Left ventricle myocardium superior (tissue), 1 donor: ENCODE results near the gene MYRFL. TPM values are rescaled to one million over a fixed set of nuclear protein-coding genes. Genes with fewer than 3 reads are reported as not detected.
"Not testable (repeated sequence)": the region's sequence is repeated elsewhere in the genome, so short reads cannot be mapped to it uniquely, and the experiment has no call there.

Source experiments
- ATAC-seq: fragments of 200-7000 bp; cut with Tn5 transposase; one replicate; pipeline ENCODE4 v1.9.1; 2020; ENCODE audit warnings: mild to moderate bottlenecking, moderate library complexity
- DNase-seq: peaks from one replicate; pipeline ENCODE4 v3.0.0-alpha.2; 2020
- intact Hi-C: fragments of 100-400 bp; cut with micrococcal nuclease; formaldehyde crosslinking; loops from one replicate; pipeline ENCODE4 v1.11.0; 2022
- total RNA-seq: library from RNA; stranded (reverse); fragmentation: NEBNext Ultra II Directional; extraction: Animal tissue kit (Norgen Biotek cat#: 25700); gene quantifications from one replicate; pipeline ENCODE4 v1.2.1, GENCODE V29; 2021
- donor health status: DM: no; HTN: yes; CAD: no; lungs with severe emphysema.

The MYRFL gene
- total RNA-seq, 1 donor from 2014 or later, result not detected

DNA sequence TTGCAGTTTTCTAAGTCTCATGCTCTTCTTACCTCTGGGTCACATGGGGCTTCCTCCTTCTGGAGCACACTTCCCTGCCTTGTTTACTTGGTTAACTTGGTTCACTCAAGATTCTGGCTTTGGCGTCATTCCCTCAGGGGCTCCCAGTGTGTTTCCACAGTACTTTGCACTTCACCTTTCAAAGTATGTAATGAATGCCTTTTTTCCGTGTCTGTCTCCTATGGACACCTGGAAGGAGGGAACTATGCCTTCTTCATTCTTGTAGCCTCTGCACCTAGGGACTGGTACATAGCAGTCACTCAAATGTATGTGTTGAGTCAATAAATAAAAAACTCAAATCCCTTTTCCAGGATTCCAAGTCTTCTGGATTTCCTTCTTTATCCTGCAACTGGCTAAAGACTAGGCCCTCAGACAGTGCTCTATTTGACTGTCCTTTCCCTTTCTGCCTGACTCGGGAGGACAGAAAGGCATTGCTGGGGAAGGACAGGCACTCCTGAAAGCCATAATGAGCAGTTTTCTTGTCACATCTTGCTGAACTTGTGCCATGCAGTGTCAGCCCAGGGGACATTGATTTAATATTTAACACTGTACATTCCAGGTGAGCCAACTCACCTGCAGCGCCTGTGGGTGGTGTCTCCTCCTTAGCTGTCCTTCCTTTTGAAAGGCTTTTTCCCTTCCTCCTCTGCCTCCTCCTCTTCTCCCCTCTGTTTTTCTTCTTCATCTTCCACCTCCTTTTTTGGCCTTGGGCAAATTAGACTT lies 12.8 kb downstream of the MYRFL start:
- intact Hi-C loops, result no loop called here
- DNase-seq (no peak), ATAC-seq (no peak)

- DNase-seq (no peak), ATAC-seq (no peak)
- intact Hi-C loops, result no loop called here
Measured at GRCh38 chr12:69840727-69841126, 15.7 kb downstream of the MYRFL start.

DNA sequence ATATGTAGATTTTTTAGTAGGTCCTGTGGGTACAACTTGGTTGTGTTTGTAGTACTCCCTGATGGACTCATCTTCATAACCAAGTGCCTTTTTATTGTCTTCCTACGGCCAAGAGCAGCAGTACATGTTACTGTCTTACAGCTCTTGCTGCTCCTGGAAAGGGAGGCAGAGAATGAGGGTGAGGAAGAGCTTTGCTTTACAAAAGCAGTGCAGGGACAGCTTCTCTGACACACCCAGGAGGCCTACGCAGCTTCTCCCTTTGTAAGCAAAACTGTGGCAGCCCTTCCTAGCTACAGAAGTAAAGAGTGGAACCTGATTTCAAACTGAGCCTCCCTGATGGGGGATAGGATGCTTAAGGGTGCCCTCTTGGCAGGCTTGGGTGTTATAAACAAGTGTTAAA lies 18.6 kb downstream of the MYRFL start:
- intact Hi-C loops, result no loop called here
- DNase-seq (no peak), ATAC-seq (no peak)

DNA sequence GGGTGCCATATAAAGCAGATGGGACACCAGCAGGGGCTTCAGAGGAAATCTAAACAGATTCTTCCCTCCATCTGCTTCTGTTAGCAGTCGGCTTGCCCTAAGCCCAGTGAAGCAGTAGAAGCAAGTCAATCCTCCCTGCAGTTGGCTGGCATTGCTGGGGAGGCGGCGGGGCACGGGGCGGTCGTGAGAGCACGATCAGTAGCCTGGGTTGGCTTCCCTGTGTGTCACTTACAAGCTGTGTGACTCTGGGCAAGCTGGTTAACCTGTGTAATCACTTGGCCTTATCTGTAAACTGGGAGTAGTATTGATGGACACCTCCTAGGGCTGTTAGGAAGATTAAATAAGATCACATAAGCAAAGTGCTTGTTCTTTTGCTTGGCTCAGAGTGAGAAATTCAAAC lies 19.4 kb downstream of the MYRFL start:
- DNase-seq (no peak), ATAC-seq (no peak)
- intact Hi-C loops, result no loop called here

- ATAC-seq, result no peak
- intact Hi-C loops, result no loop called here
- DNase-seq, result no peak
Measured at GRCh38 chr12:69844836-69845235, 19.8 kb downstream of the MYRFL start.

GRCh38 chr12:69846976-69847375 lies 21.9 kb downstream of the MYRFL start:
- DNase-seq (no peak), ATAC-seq (no peak)
- intact Hi-C loops, result no loop called here

GRCh38 chr12:69851976-69852375 lies 26.9 kb downstream of the MYRFL start:
- intact Hi-C loops, result no loop called here
- DNase-seq (no peak), ATAC-seq (no peak)

- DNase-seq, intact Hi-C loops, ATAC-seq: not testable (repeated sequence)
Measured at GRCh38 chr12:69853176-69853961, 28.3 kb downstream of the MYRFL start.

DNA sequence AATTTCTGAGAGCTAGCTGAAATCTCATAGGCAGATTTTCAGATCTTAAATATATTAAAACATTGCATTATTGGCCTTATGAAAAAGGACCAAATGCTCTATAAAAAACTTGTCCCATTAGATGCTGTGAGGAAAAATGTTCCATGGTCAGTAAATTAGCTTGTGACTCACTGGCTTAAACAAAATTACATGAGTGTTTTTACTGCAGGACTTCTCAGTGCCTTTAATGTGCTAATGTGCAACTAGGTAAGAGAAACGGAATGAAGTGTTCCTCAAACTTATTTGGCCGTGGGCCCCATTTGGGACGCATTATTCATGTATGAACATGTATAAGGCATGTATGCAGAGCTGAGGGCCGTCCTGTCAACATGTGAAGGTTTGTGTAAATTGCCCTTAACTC lies 41.7 kb downstream of the MYRFL start:
- DNase-seq (no peak), ATAC-seq (no peak)
- intact Hi-C loops, result no loop called here

DNA sequence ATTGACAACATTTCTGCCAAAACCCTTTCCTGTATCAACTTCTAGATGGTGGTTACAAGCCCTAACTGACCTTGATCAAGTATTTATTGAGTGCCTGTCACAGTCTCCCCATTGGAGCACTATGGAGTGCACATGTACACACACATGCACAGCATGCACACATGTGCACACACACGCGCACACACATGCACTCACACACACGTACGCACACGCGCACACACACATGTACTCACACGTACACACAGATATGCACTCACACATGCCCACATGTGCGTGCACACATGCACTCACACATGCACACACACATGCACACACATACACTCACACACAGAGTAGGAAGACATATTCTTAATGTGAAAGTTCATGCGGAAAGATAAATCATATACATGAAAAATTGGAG lies 43.7 kb downstream of the MYRFL start:
- no peak for ATAC-seq
- intact Hi-C loops, result no loop called here
- no peak for DNase-seq

GRCh38 chr12:69872804-69873203 lies 47.8 kb downstream of the MYRFL start:
- no peak for ATAC-seq
- intact Hi-C loops, result no loop called here

DNA sequence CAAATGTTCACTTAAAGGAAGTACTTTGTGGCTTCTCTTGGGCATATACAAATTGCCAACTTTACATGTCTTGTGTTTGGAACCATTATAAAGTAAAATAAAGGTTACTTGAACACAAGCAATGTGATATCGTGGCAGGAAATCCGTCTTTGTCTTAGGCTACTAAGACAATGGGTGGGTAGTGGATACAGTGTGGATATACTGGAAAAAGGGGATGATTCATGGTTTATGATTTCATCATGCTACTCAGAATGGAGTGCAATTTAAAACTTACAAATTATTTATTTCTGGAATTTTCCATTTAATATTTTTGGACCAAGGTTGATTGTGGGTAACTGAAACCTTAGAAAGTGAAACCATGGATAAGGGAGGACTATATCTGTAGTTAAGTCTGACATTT lies 48.4 kb downstream of the MYRFL start:
- intact Hi-C loops, result no loop called here
- ATAC-seq, result no peak
- DNase-seq, result no peak

More at GRCh38 chr12:69872804-69873203, 47.8 kb downstream of the MYRFL start:
- no peak for DNase-seq

GRCh38 chr12:69874606-69875005 lies 49.6 kb downstream of the MYRFL start:
- ATAC-seq (no peak), DNase-seq (no peak)
- intact Hi-C loops, result no loop called here

GRCh38 chr12:69875416-69875935 lies 50.4 kb downstream of the MYRFL start:
- intact Hi-C loops, result no loop called here
- ATAC-seq (no peak), DNase-seq (no peak)

DNA sequence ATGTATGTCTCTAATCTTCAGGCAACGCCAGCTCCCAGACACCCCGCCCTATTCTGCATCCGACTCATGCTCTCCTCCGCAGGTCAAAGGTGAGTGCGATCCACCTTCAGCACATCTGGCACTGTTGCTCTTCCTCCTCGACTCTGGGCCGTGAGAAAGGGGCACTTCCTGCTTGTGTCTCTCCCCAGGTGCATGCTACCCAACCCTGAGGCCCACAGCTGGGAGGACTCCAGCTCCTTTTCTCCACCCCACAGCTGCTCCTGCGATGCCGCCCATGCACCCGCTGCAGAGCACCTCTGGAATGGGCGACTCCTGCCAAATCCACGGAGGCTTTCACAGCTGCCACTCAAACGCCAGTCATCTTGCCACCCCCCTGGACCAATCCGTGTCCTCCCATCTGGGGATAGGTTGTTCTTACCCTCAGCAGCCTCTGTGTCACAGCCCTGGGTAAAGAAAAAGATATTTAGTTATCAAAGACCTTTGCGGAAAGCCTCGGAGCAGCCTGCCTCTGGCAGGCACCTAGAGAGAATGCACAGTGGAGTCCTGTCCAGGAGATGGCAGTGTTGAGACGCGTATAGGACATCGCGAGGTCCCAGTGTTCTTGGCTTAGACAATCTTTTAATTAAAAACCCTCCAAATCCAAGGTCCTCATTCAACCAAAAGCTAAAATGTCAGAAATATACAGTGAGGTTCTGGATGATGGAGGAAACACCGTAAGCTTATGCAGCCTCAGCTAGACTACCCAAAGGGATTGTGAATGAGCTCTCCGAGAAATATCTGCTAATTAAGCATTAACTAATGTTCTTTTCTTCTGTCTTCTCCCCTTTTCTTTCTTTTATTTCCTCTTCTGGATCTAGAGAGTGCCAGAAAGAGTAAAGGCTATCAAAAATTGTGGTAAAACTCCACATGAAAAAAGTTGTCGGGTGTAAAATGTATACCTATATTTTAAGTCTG lies 54.3 kb downstream of the MYRFL start:
- DNase-seq, result peak; percentile 67
- ATAC-seq, result peak; percentile 95
- intact Hi-C loops, result no loop called here

DNA sequence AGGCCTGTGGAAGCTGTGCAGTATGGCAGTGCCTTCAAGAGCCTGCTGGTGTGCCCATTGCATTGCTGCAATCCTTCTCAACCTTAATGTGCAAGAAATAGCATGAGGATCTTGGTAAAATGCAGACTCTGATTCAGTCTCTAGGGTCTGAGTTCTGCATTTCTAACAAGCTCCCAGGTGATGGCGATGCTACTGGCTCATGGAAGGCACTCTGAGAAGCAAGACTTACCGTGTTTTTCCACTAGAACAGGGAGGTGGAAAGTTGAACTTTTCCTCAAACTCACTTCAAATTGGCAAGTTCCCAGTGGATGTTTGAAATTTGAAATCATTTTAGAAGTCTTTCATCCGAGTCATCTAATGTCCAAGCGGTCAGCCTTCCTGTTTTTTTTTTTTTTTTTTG lies 55.5 kb downstream of the MYRFL start:
- no peak for DNase-seq
- intact Hi-C loops, result loop anchor here (5.0 kb wide), 2 partner anchors 697 to 842 kb away; no protein-coding TSS in a partner anchor
- ATAC-seq, result no peak

DNA sequence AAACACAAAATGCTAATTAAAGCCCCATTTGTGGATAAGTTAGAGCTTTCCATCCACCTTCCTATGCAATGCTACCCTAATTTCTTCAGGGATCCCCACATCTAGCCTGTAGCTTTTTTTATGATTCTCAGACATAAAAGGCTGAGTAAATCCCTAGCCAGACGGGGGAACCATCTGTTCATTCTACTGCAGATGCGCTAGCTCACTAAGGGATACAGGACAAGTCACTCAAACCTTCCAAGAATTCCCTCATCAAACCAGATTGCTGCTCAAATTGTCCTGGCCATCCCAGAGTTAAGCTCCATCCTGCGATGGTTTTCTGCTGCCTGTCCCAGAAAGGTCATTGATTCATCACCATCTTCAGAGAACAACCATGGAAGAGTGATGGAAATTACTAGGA lies 56.7 kb downstream of the MYRFL start:
- ATAC-seq (no peak), DNase-seq (no peak)
- intact Hi-C loops, result loop anchor here (5.0 kb wide), 2 partner anchors 696 to 841 kb away; no protein-coding TSS in a partner anchor

- ATAC-seq (peak; percentile 29), DNase-seq (no peak)
- intact Hi-C loops, result loop anchor here (5.0 kb wide), 2 partner anchors 693 to 838 kb away; no protein-coding TSS in a partner anchor
Measured at GRCh38 chr12:69884386-69884785, 59.4 kb downstream of the MYRFL start.

DNA sequence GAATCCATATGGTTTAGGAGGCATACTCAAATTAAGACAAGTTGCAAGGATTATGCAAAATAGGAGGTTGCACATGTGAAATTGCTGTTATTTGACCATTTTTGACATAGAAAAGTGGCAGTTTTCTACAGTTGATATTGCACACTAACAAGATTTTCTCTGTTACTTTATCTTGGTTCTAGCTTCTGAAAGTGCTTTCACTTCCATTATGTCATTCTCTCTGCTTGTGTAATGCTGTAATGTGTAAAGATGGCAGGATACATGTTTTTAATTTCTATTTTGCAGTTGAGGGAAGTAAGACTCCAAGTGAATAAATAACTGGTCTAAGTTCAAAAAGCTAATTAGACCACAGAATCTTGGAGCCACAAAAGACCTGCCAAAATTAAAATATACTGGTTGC lies 60.6 kb downstream of the MYRFL start:
- no peak for ATAC-seq
- intact Hi-C loops, result no loop called here
- DNase-seq, result no peak
